Activated T-helper 2 cell treated with anti-CD3 and anti-CD28 coated beads, Interferon-gamma antibody, Interleukin-2, Interleukin-4, amounts not matched to agents 10 μg/mL and 5 μg/mL and 100 μg/mL, durations not matched to agents 14 hours and 24 hours and 36 hours (primary cell): Measurements from ENCODE around the gene AK8. TPM values are rescaled to one million over a fixed set of nuclear protein-coding genes. Genes with fewer than 3 reads are reported as not detected.
A peak's percentile ranks its signal among the peaks of the same experiment; 100 is the strongest.

Experiments
- DNase-seq: peaks from one replicate; pipeline ENCODE4 v3.0.0; 2021; ENCODE audit warnings: low spot score
- H3K27ac Mint-ChIP-seq: one replicate; pipeline ENCODE4 v1.8.0; 2021; ENCODE audit warnings: mixed read lengths
- H3K27me3 Mint-ChIP-seq: one replicate; pipeline ENCODE4 v1.8.0; 2021; ENCODE audit warnings: low read depth, mixed read lengths
- H3K36me3 Mint-ChIP-seq: one replicate; pipeline ENCODE4 v1.8.0; 2021; ENCODE audit warnings: low read depth, mixed read lengths
- H3K4me1 Mint-ChIP-seq: one replicate; pipeline ENCODE4 v1.8.0; 2021; ENCODE audit warnings: low read depth, mixed read lengths
- H3K4me3 Mint-ChIP-seq: one replicate; pipeline ENCODE4 v1.8.0; 2021; ENCODE audit warnings: low read depth, mild to moderate bottlenecking, moderate library complexity, mixed read lengths
- H3K9me3 Mint-ChIP-seq: one replicate; pipeline ENCODE4 v1.8.0; 2021; ENCODE audit warnings: mixed read lengths
- intact Hi-C: fragments of 100-400 bp; cut with micrococcal nuclease; formaldehyde crosslinking; loops from one replicate; pipeline ENCODE4 v1.15.1; 2023
- total RNA-seq: library from RNA; stranded (reverse); gene quantifications from 2 replicates; pipeline ENCODE4 v1.2.3, GENCODE V29; 2022

Gene AK8, protein sequence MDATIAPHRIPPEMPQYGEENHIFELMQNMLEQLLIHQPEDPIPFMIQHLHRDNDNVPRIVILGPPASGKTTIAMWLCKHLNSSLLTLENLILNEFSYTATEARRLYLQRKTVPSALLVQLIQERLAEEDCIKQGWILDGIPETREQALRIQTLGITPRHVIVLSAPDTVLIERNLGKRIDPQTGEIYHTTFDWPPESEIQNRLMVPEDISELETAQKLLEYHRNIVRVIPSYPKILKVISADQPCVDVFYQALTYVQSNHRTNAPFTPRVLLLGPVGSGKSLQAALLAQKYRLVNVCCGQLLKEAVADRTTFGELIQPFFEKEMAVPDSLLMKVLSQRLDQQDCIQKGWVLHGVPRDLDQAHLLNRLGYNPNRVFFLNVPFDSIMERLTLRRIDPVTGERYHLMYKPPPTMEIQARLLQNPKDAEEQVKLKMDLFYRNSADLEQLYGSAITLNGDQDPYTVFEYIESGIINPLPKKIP
- total RNA-seq: not detected in 2 replicates

GRCh38 chr9:132877824-132878694 lies at the start of gene AK8:
Gene AK8 (minus strand): TSS chr9:132878284. CDS start chr9:132878255, 29 bp downstream.
- Mint-ChIP-seq H3K27ac (peak within 1 kb of the TSS; percentile 71), H3K4me3 (peak within 1 kb of the TSS; percentile 78), H3K27me3 (peaks cover 4% of the 10 kb centered on the region), H3K4me1 (peaks cover 25% of the 10 kb centered on the region), H3K9me3 (no peaks in the 10 kb centered on the region), H3K36me3 (no peaks in the 10 kb centered on the region)
- DNase-seq: peak; percentile 72
- intact Hi-C loops: loop anchor here (2.0 to 5.0 kb wide), 2 partner anchors 207 to 801 kb away; partner anchors contain the start of genes GTF3C4 and MED27

- no peak for DNase-seq
- Mint-ChIP-seq H3K9me3 (no peaks in the 10 kb centered on the region), H3K4me1 (no peaks in the 10 kb centered on the region), H3K27ac (no peak overlapping the region), H3K4me3 (no peak overlapping the region), H3K27me3 (no peaks in the 10 kb centered on the region), H3K36me3 (peaks cover 33% of the 10 kb centered on the region)
- intact Hi-C loops: no loop called here
These were observed 49.6 kb upstream of the AK8 start for GRCh38 chr9:132927704-132928103.

- H3K27ac Mint-ChIP-seq: no peak overlapping the region
- H3K4me3 Mint-ChIP-seq: no peak overlapping the region
- no peaks in the 10 kb centered on the region for H3K9me3 Mint-ChIP-seq
- no peak for DNase-seq
- no peaks in the 10 kb centered on the region for H3K4me1 Mint-ChIP-seq
- no peaks in the 10 kb centered on the region for H3K27me3 Mint-ChIP-seq
- peaks cover 43% of the 10 kb centered on the region for H3K36me3 Mint-ChIP-seq
- intact Hi-C loops: no loop called here
These were observed 45.3 kb upstream of the AK8 start for GRCh38 chr9:132923346-132923902.

GRCh38 chr9:132919614-132920268 lies 41.7 kb upstream of the AK8 start:
- intact Hi-C loops: no loop called here
- Mint-ChIP-seq H3K27me3 (no peaks in the 10 kb centered on the region), H3K4me3 (no peak overlapping the region), H3K9me3 (no peaks in the 10 kb centered on the region), H3K27ac (no peak overlapping the region), H3K36me3 (peaks cover 46% of the 10 kb centered on the region), H3K4me1 (no peaks in the 10 kb centered on the region)
- DNase-seq: no peak

DNA sequence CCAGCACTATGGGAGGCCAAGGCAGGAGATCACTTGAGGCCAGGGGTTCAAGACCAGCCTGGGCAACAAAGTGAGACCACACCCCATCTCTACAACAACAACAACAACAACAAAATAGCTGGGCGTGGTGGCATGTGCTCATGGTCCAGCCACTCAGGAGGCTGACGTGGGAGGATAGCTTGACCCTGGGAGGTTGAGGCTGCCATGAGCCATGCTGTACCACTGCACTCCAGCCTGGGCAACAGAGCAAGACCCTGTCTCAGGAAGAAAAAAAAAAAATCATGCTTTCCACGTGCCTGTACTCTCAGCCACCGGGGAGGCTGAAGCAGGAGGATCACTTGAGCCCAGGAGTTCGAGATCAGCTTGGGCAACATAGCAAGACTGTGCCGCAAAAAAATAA lies 36.8 kb upstream of the AK8 start:
- Mint-ChIP-seq H3K27me3 (no peaks in the 10 kb centered on the region), H3K4me1 (no peaks in the 10 kb centered on the region), H3K27ac (no peak overlapping the region), H3K36me3 (peaks cover 41% of the 10 kb centered on the region), H3K4me3 (no peak overlapping the region), H3K9me3 (no peaks in the 10 kb centered on the region)
- intact Hi-C loops: no loop called here
- DNase-seq: no peak

DNA sequence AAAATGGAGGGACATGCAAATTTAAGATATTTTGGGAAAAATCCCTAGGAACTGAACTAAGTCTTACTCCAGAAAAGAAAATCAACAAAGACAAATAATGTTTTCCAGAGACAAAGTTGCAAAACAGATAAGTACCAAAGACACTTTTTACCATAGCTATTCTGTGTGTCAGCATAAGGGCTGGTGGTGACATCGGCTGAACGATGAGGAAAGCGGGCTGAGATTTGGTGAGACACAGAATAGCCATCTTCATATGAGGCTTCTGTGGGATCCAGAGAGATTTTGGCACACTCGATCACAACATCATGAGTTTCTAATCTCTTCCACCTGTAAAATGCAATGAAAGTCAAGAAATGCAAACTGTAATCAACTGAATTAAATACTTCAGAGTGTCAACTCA lies 34.0 kb upstream of the AK8 start:
- H3K27ac Mint-ChIP-seq: no peak overlapping the region
- no peaks in the 10 kb centered on the region for H3K4me1 Mint-ChIP-seq
- no peaks in the 10 kb centered on the region for H3K27me3 Mint-ChIP-seq
- no peak overlapping the region for H3K4me3 Mint-ChIP-seq
- H3K36me3 Mint-ChIP-seq: peaks cover 44% of the 10 kb centered on the region
- DNase-seq: no peak
- H3K9me3 Mint-ChIP-seq: no peaks in the 10 kb centered on the region
- intact Hi-C loops: no loop called here

DNA sequence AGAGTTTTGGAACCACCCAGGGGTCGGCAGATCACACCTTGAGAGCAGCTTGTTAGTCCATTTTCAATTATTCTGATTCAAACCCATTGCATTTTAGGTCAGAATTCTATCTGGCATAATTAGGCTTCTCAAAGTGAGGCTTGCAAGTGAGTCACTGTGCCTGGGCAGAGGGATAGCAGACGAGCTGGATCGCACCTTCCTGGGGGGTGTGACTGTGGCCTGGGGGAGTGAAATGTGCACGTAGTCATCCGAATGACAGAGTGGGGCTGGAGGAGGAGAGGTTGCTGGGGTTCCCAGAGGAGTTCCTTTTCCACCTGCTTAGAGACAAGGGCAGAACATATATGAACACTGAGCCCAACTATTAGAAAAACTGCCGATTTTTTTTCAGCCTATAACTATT lies 32.3 kb upstream of the AK8 start:
- no peak for DNase-seq
- Mint-ChIP-seq H3K9me3 (no peaks in the 10 kb centered on the region), H3K36me3 (peaks cover 36% of the 10 kb centered on the region), H3K27ac (no peak overlapping the region), H3K4me1 (no peaks in the 10 kb centered on the region), H3K4me3 (no peak overlapping the region), H3K27me3 (no peaks in the 10 kb centered on the region)
- intact Hi-C loops: no loop called here

DNA sequence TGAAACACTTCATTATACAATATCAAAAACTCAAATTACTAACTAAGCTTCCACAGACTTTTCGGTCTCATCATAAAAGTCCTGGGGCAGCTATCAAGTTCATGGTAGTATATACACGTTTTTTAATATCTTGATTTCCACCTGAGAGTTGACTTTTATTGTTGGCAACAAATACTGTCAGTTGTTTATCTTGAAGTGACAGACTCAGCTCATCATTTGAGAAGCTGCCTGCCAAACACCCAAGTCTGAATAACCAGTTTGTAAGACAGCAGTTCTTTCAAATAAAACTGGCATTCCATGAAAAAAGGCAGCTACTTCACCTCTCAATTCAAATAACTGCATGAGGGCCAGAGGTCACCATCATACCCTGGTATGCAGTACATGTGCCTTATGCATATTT lies 31.2 kb upstream of the AK8 start:
- intact Hi-C loops: no loop called here
- H3K27me3 Mint-ChIP-seq: no peaks in the 10 kb centered on the region
- DNase-seq: no peak

GRCh38 chr9:132908635-132909034 lies 30.6 kb upstream of the AK8 start:
- no peaks in the 10 kb centered on the region for H3K4me1 Mint-ChIP-seq
- H3K27ac Mint-ChIP-seq: no peak overlapping the region
- no peaks in the 10 kb centered on the region for H3K27me3 Mint-ChIP-seq
- H3K36me3 Mint-ChIP-seq: peaks cover 36% of the 10 kb centered on the region
- H3K4me3 Mint-ChIP-seq: no peak overlapping the region
- DNase-seq: no peak
- intact Hi-C loops: no loop called here
- no peaks in the 10 kb centered on the region for H3K9me3 Mint-ChIP-seq

More for the DNA sequence above, 31.2 kb upstream of the AK8 start:
- peaks cover 31% of the 10 kb centered on the region for H3K36me3 Mint-ChIP-seq
- H3K27ac Mint-ChIP-seq: no peak overlapping the region
- H3K4me3 Mint-ChIP-seq: no peak overlapping the region
- no peaks in the 10 kb centered on the region for H3K4me1 Mint-ChIP-seq
- no peaks in the 10 kb centered on the region for H3K9me3 Mint-ChIP-seq

GRCh38 chr9:132905726-132906125 lies 27.6 kb upstream of the AK8 start:
- H3K9me3 Mint-ChIP-seq: no peaks in the 10 kb centered on the region
- H3K27ac Mint-ChIP-seq: no peak overlapping the region
- no peak for DNase-seq
- H3K4me3 Mint-ChIP-seq: no peak overlapping the region
- H3K27me3 Mint-ChIP-seq: no peaks in the 10 kb centered on the region
- H3K4me1 Mint-ChIP-seq: peaks cover 10% of the 10 kb centered on the region
- intact Hi-C loops: no loop called here
- H3K36me3 Mint-ChIP-seq: peaks cover 42% of the 10 kb centered on the region

GRCh38 chr9:132903574-132904492 lies 25.7 kb upstream of the AK8 start:
- DNase-seq: no peak
- H3K27me3 Mint-ChIP-seq: no peaks in the 10 kb centered on the region
- peaks cover 35% of the 10 kb centered on the region for H3K36me3 Mint-ChIP-seq
- intact Hi-C loops: no loop called here
- peaks cover 10% of the 10 kb centered on the region for H3K4me1 Mint-ChIP-seq
- no peak overlapping the region for H3K4me3 Mint-ChIP-seq
- no peaks in the 10 kb centered on the region for H3K9me3 Mint-ChIP-seq
- H3K27ac Mint-ChIP-seq: no peak overlapping the region
